NB4 (cell line): ENCODE measurements around the gene EXOC4.

ENCODE experiments used
- POLR2A ChIP-seq: IDR thresholded peaks from 2 replicates; pipeline ENCODE4 v1.6.1; 2011; ENCODE audit warnings: mild to moderate bottlenecking; ENCODE audit not compliant: insufficient read length; ENCODE audit errors: extremely low read depth
- TF ChIP-seq, protein P1 (sequence below): IDR thresholded peaks from one replicate; pipeline ENCODE4 v1.5.1; 2012; ENCODE audit warnings: low read depth, low read length
- TF ChIP-seq, protein P2 (sequence below): IDR thresholded peaks from 2 replicates; pipeline ENCODE4 v1.6.1; 2011; ENCODE audit warnings: low read depth, low read length

DNA sequence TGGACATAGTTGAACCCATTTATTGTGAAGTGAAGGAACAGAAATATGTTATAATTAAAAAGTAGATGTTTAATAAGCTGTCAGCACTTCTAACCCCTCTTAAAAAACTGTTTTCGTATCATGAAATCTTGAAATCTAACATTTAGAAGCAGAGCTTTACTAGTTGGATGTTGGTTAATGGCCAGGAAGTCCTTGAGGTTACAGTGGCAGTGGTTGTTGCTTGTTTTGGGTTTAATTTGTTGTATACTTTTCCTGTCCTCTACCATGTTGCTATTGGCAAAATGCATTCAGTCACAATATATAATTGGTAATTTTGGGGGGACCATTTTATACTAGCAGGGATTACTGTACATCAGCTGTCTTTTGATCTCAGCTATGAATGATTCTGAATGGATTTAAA, 60.7 kb downstream of the EXOC4 start:
- TF ChIP-seq, protein P1, sequence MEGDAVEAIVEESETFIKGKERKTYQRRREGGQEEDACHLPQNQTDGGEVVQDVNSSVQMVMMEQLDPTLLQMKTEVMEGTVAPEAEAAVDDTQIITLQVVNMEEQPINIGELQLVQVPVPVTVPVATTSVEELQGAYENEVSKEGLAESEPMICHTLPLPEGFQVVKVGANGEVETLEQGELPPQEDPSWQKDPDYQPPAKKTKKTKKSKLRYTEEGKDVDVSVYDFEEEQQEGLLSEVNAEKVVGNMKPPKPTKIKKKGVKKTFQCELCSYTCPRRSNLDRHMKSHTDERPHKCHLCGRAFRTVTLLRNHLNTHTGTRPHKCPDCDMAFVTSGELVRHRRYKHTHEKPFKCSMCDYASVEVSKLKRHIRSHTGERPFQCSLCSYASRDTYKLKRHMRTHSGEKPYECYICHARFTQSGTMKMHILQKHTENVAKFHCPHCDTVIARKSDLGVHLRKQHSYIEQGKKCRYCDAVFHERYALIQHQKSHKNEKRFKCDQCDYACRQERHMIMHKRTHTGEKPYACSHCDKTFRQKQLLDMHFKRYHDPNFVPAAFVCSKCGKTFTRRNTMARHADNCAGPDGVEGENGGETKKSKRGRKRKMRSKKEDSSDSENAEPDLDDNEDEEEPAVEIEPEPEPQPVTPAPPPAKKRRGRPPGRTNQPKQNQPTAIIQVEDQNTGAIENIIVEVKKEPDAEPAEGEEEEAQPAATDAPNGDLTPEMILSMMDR: no peak
- TF ChIP-seq POLR2A: no peak
- TF ChIP-seq, protein P2, sequence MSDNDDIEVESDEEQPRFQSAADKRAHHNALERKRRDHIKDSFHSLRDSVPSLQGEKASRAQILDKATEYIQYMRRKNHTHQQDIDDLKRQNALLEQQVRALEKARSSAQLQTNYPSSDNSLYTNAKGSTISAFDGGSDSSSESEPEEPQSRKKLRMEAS: no peak
